ENCODE data around the gene MPC1L. TPM values are rescaled to one million over a fixed set of nuclear protein-coding genes. Genes with fewer than 3 reads are reported as not detected.

Gene MPC1L
- total RNA-seq, 1 experiment from 2014 or later = not detected

- peaks cover 0 to 3% of the 10 kb centered on the region in 2 experiments; a peak in 1 of 4 replicates for H3K36me3 ChIP-seq (ENCODE audit: control insufficient read depth in 1 of 2, insufficient read depth in 2 of 2, low read length in 2 of 2)
- H3K4me2 ChIP-seq (ENCODE audit: low read length) = no peak overlapping the region
- CTCF ChIA-PET = no interaction called here
- TF ChIP-seq TCF7L2 (IDR thresholded peaks at IDR 0.05; ENCODE audit: borderline replicate concordance, extremely low read depth, insufficient read depth, insufficient read length) = no peak
- TF ChIP-seq ELF1 (IDR thresholded peaks at IDR 0.05; ENCODE audit: borderline replicate concordance, low read depth) = no peak
- TF ChIP-seq EZH2phosphoT487 (IDR thresholded peaks at IDR 0.05; ENCODE audit: borderline replicate concordance) = no peak
- no peak for TF ChIP-seq EGR1 (IDR thresholded peaks at IDR 0.05; ENCODE audit: low read depth)
- TF ChIP-seq ZNF274 (IDR thresholded peaks at IDR 0.05; ENCODE audit: low read depth, low read length) = no peak
- no peak for TF ChIP-seq CBX3 (IDR thresholded peaks at IDR 0.05; ENCODE audit: low read depth)
- TF ChIP-seq ATF3 (IDR thresholded peaks at IDR 0.05) = no peak
- TF ChIP-seq POLR2AphosphoS5 (IDR thresholded peaks at IDR 0.05; ENCODE audit: low read depth, low read length) = no peak
- TF ChIP-seq CEBPB (IDR thresholded peaks at IDR 0.05; ENCODE audit: low read depth) = no peak
- TF ChIP-seq JUND (IDR thresholded peaks at IDR 0.05) = no peak
- no peak for TF ChIP-seq EZH2 (IDR thresholded peaks at IDR 0.05)
- TF ChIP-seq CTCF (IDR thresholded peaks at IDR 0.05 in 2 of 3, conservative IDR thresholded peaks at IDR 0.05 in 1 of 3; ENCODE audit: borderline replicate concordance in 1 of 3, insufficient read depth in 1 of 3, low read depth in 2 of 3, low read length in 2 of 3) = no peak
- TF ChIP-seq ZFX (IDR thresholded peaks at IDR 0.05) = no peak
- no peak for TF ChIP-seq YY1 (IDR thresholded peaks at IDR 0.05; ENCODE audit: extremely low read depth, insufficient replicate concordance, low read depth, low read length)
- no peak for TF ChIP-seq FOSL1 (IDR thresholded peaks at IDR 0.05; ENCODE audit: low read depth)
- no peaks in the 10 kb centered on the region for H3K4me1 ChIP-seq (ENCODE audit: control insufficient read depth in 1 of 2, insufficient read depth in 2 of 2, low read length in 2 of 2)
- H3K4me3 ChIP-seq (replicated peaks in 1 of 2; ENCODE audit: low read depth in 1 of 2, low read length in 2 of 2) = no peak overlapping the region
- no peaks in the 10 kb centered on the region for H4K20me1 ChIP-seq (ENCODE audit: insufficient read depth)
- no peak overlapping the region for H3K27ac ChIP-seq (ENCODE audit: low read depth, low read length)
- no peaks in the 10 kb centered on the region for H3K27me3 ChIP-seq (ENCODE audit: insufficient read depth, low read length)
- DNase-seq (ENCODE audit: low read depth, low spot score) (no peak), ATAC-seq (no peak)
- BruUV-seq (replicated peaks) = no TSS peak
- intact Hi-C loops (cut with micrococcal nuclease) = no loop called here
- H3K9me3 ChIP-seq (ENCODE audit: control insufficient read depth in 1 of 2, insufficient read depth in 1 of 2, low read depth in 1 of 2, low read length in 2 of 2) = no peaks in the 10 kb centered on the region
- H3K9me2 ChIP-seq (ENCODE audit: insufficient read depth) = no peaks in the 10 kb centered on the region
- H3K9ac ChIP-seq (ENCODE audit: low read length) = no peak overlapping the region
- H3K79me2 ChIP-seq (ENCODE audit: insufficient read depth, low read length) = no peaks in the 10 kb centered on the region
- RAD21 ChIA-PET (ENCODE audit: low non-redundant PET in 1 of 2, low total read pairs in 2 of 2, uncharacterized antibody in 2 of 2, unreplicated experiment in 2 of 2) = no interaction called here
- POLR2A ChIA-PET = no interaction called here
- H2AFZ ChIP-seq (ENCODE audit: low read depth, low read length, poor library complexity, severe bottlenecking) = no peak overlapping the region
Observed at GRCh38 chrX:40625294-40625693, 2.1 kb downstream of the MPC1L start.
